A549 (cell line): ENCODE measurements around the gene USP13. TPM values are rescaled to one million over a fixed set of nuclear protein-coding genes. Genes with fewer than 3 reads are reported as not detected.

Source experiments
- ATAC-seq, 2 experiments: fragments of 200-7000 bp in 1 of 2; fragments of >200 bp in 1 of 2; cut with Nextera tagmentation in 1 of 2; cut with Tn5 transposase in 1 of 2; 3 replicates each; pipeline versions ENCODE4 v1.8.0 to v1.9.1; 2018 to 2020; ENCODE audit warnings: mild to moderate bottlenecking in 1 of 2, moderate library complexity in 1 of 2
- CTCF ChIA-PET: fragments of 300-600 bp; sonication (Branson Sonifier 250); formaldehyde crosslinking; extraction: SDS; loops from one replicate; lab custom pipeline; 2021; ENCODE audit warnings: antibody characterized with exemption, inconsistent platforms; lab: Yijun Ruan, JAX
- POLR2A ChIA-PET: fragments of 350-600 bp; formaldehyde crosslinking; extraction: SDS; loops from one replicate; lab custom pipeline; 2021; ENCODE audit warnings: antibody characterized with exemption, inconsistent platforms; lab: Yijun Ruan, JAX
- DNase-seq, 2 experiments: peaks; one replicate each; pipeline versions ENCODE4 v3.0.0 to v3.0.0-alpha.2; 2011 to 2016; ENCODE audit warnings: low read depth in 1 of 2, low spot score in 1 of 2
- FAIRE-seq: peaks from 2 replicates; lab custom pipeline; 2011; peaks lifted over from hg19 to GRCh38; lab: Jason Lieb, UNC
- H3K27ac ChIP-seq, 2 experiments: fragments of >200 bp; sonication (Bioruptor Twin); formaldehyde crosslinking; 3 replicates each; pipeline ENCODE4 v1.5.1; 2016 to 2017
- H3K4me1 ChIP-seq: fragments of >200 bp; sonication (Bioruptor Twin); formaldehyde crosslinking; 3 replicates; pipeline ENCODE4 v1.6.1; 2016
- H3K4me2 ChIP-seq: fragments of >200 bp; sonication (Bioruptor Twin); formaldehyde crosslinking; 3 replicates; pipeline ENCODE4 v1.6.1; 2016
- H3K4me3 ChIP-seq: fragments of >200 bp; sonication (Bioruptor Twin); formaldehyde crosslinking; 3 replicates; pipeline ENCODE4 v1.5.1; 2016
- H3K9me3 ChIP-seq: fragments of >200 bp; sonication (Bioruptor Twin); formaldehyde crosslinking; 3 replicates; pipeline ENCODE4 v1.6.1; 2016
- CEBPB ChIP-seq, 2 experiments: fragments of >200 bp in 1 of 2; sonication (Bioruptor Twin) in 1 of 2; formaldehyde crosslinking in 1 of 2; IDR thresholded peaks; 2 replicates each; pipeline ENCODE4 v1.6.1; 2012 to 2016
- CHD2 ChIP-seq: fragments of 150-350 bp; IDR thresholded peaks from 2 replicates; pipeline ENCODE4 v1.6.1; 2014; ENCODE audit warnings: low read length; ENCODE audit not compliant: partially characterized antibody
- EHF ChIP-seq: fragments of 250-450 bp; sonication (Bioruptor Pico); IDR thresholded peaks from 2 replicates; pipeline ENCODE4 v1.5.0; 2020; ENCODE audit warnings: mild to moderate bottlenecking
- EP300 ChIP-seq, 2 experiments: fragments of >200 bp; sonication (Bioruptor Twin); formaldehyde crosslinking; IDR thresholded peaks; 2 replicates in 1 of 2; 3 replicates in 1 of 2; pipeline ENCODE4 v1.6.1; 2016 to 2017
- FOSB ChIP-seq: fragments of 250-450 bp; sonication (Bioruptor Pico); IDR thresholded peaks from 2 replicates; pipeline ENCODE4 v1.5.0; 2020; ENCODE audit warnings: mild to moderate bottlenecking, moderate library complexity
- FOXS1 ChIP-seq: fragments of 250-450 bp; sonication (Bioruptor Pico); IDR thresholded peaks from 2 replicates; pipeline ENCODE4 v1.5.0; 2020; ENCODE audit warnings: mild to moderate bottlenecking, moderate library complexity
- HEYL ChIP-seq: fragments of 250-450 bp; sonication (Bioruptor Pico); IDR thresholded peaks from 2 replicates; pipeline ENCODE4 v1.8.0; 2021; ENCODE audit warnings: mild to moderate bottlenecking, moderate library complexity
- JUNB ChIP-seq: fragments of >200 bp; sonication (Bioruptor Twin); formaldehyde crosslinking; IDR thresholded peaks from 2 replicates; pipeline ENCODE4 v1.6.1; 2016
- KDM5A ChIP-seq: fragments of 200-600 bp; sonication (generic); IDR thresholded peaks from 2 replicates; pipeline ENCODE4 v1.6.1; 2016; ENCODE audit warnings: antibody characterized with exemption, mild to moderate bottlenecking
- MAFK ChIP-seq: fragments of 450-650 bp; IDR thresholded peaks from 2 replicates; pipeline ENCODE4 v1.6.1; 2014; ENCODE audit not compliant: partially characterized antibody
- NPAS2 ChIP-seq: fragments of 250-450 bp; sonication (Bioruptor Pico); IDR thresholded peaks from 2 replicates; pipeline ENCODE4 v1.8.0; 2022; ENCODE audit warnings: mild to moderate bottlenecking, moderate library complexity, borderline replicate concordance
- NR3C1 ChIP-seq: fragments of >200 bp; sonication (Bioruptor Twin); formaldehyde crosslinking; IDR thresholded peaks from 3 replicates; pipeline ENCODE4 v1.6.1; 2017
- PHF8 ChIP-seq: fragments of 200-600 bp; sonication (generic); IDR thresholded peaks from 2 replicates; pipeline ENCODE4 v1.6.1; 2016; ENCODE audit warnings: low read depth, mild to moderate bottlenecking, antibody characterized with exemption, moderate library complexity, borderline replicate concordance
- POLR2A ChIP-seq: IDR thresholded peaks from 2 replicates; pipeline ENCODE4 v1.6.1; 2012; ENCODE audit warnings: mild to moderate bottlenecking, low read length
- POLR2AphosphoS2 ChIP-seq: conservative IDR thresholded peaks from 2 replicates; pipeline ENCODE4 v1.6.1; 2012; ENCODE audit warnings: low read length, improper control_type of control experiment, inconsistent platforms
- RAD21 ChIP-seq, 2 experiments: fragments of >200 bp in 1 of 2; sonication (Bioruptor Twin) in 1 of 2; formaldehyde crosslinking in 1 of 2; IDR thresholded peaks in 1 of 2; conservative IDR thresholded peaks in 1 of 2; 2 replicates in 1 of 2; 3 replicates in 1 of 2; pipeline ENCODE4 v1.6.1; 2012 to 2018; ENCODE audit warnings: inconsistent platforms in 1 of 2
- RARB ChIP-seq: fragments of 250-450 bp; sonication (Bioruptor Pico); IDR thresholded peaks from 2 replicates; pipeline ENCODE4 v1.8.0; 2021; ENCODE audit warnings: mild to moderate bottlenecking, moderate library complexity
- RCOR1 ChIP-seq: fragments of 150-350 bp; IDR thresholded peaks from 2 replicates; pipeline ENCODE4 v1.6.1; 2014; ENCODE audit warnings: antibody characterized with exemption, low read length, low read depth
- TFCP2L1 ChIP-seq: fragments of 250-450 bp; sonication (Bioruptor Pico); IDR thresholded peaks from 2 replicates; pipeline ENCODE4 v1.5.0; 2021; ENCODE audit warnings: mild to moderate bottlenecking
- ZFP36 ChIP-seq: fragments of 450-650 bp; IDR thresholded peaks from 2 replicates; pipeline ENCODE4 v1.6.1; 2014; ENCODE audit warnings: borderline replicate concordance; ENCODE audit not compliant: partially characterized antibody
- WGBS: methylation state at CpG from one replicate; pipeline ENCODE4 v1.1.6; 2017; ENCODE audit errors: missing lambda C conversion rate; 5-methylcytosine and 5-hydroxymethylcytosine counted together
- polyA plus RNA-seq, 4 experiments: library from polyadenylated mRNA; depleted of rRNA in 3 of 4; stranded (reverse); fragments of >200 nt; fragmentation: RNase III in 1 of 4; extraction: RNeasy Plus Mini Kit Qiagen cat#74134 plus additional on column Dnase treatment in 1 of 4; gene quantifications; 2 replicates in 3 of 4; 3 replicates in 1 of 4; pipeline ENCODE4 v1.2.3, GENCODE V29; 2011 to 2017
- TF ChIP-seq, protein P1 (sequence below): fragments of 450-650 bp; IDR thresholded peaks from 2 replicates; pipeline ENCODE4 v1.6.1; 2014; ENCODE audit warnings: antibody characterized with exemption
- TF ChIP-seq, protein P2 (sequence below): IDR thresholded peaks from 2 replicates; pipeline ENCODE4 v1.6.1; 2012
- TF ChIP-seq, protein P3 (sequence below): fragments of 150-350 bp; IDR thresholded peaks from 2 replicates; pipeline ENCODE4 v1.6.1; 2014; ENCODE audit warnings: low read depth, mild to moderate bottlenecking, low read length
- TF ChIP-seq, protein P4 (sequence below): fragments of >200 bp; sonication (Bioruptor Twin); formaldehyde crosslinking; IDR thresholded peaks from 2 replicates; pipeline ENCODE4 v1.6.1; 2016

USP13 gene
- polyA plus RNA-seq, 2 of the 4 experiments (the other 2 are of a cell fraction) = 7.5 to 10.2 TPM

DNA sequence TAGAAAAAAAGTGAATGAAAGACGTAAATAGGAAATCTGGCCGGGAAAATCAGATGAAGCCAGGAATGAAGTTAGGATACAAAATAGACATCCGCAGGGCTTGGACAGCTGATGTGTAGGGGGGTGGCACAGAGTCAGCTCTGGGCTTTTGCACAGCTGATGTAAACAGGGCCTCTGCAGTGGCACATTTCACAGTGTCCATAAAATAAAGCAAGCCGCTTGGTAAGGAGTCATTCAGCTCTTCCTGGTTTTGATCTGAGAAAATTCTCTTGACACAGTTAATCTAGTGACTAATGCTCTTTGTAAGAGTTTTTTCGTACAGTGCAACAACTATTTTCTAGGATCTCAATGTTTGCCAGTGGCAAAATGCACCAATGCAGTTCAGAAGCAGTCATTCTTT is 153.3 kb downstream of the USP13 start (continued):
- no peak for TF ChIP-seq RARB (CRISPR knock-in tag)

DNA sequence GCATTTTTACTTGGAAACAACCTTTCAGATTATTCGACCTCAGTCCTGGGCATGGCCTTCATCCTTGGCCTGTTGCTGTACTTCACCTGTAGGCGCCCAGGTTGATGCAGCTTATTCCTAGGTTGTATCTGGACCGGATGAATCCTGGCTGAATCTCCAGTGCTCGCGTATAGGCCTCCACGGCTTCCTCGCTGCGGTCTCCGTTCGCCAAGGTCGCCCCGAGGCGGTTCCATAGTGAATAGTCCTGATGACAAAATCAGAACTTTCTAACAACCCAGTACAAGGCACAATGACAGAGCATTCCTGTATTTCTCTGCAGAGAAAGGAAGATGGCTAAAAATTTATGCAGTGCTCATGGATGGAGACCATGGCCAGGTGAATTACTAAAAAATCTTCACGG is 154.7 kb downstream of the USP13 start:
- Histone ChIP-seq H3K9me3 (no peaks in the 10 kb centered on the region), H3K4me1 (no peaks in the 10 kb centered on the region), H3K27ac (no peak overlapping the region), H3K4me3 (no peak overlapping the region), H3K4me2 (no peak overlapping the region)
- ChIA-PET POLR2A (no interaction called here), CTCF (no interaction called here)
- DNase-seq = no peak
- no peak for FAIRE-seq
- ATAC-seq = no peak
- TF ChIP-seq ZFP36 (no peak), FOSB (CRISPR knock-in tag) (no peak), NPAS2 (CRISPR knock-in tag) (no peak), EP300 (IDR thresholded peaks at IDR 0.05) (no peak), POLR2A (no peak), FOXS1 (CRISPR knock-in tag) (no peak), PHF8 (no peak), KDM5A (no peak), JUNB (no peak), RCOR1 (no peak), CEBPB (IDR thresholded peaks at IDR 0.05) (no peak), TFCP2L1 (CRISPR knock-in tag) (no peak), HEYL (CRISPR knock-in tag) (no peak), CHD2 (no peak), POLR2AphosphoS2 (no peak)
- TF ChIP-seq, protein P1, sequence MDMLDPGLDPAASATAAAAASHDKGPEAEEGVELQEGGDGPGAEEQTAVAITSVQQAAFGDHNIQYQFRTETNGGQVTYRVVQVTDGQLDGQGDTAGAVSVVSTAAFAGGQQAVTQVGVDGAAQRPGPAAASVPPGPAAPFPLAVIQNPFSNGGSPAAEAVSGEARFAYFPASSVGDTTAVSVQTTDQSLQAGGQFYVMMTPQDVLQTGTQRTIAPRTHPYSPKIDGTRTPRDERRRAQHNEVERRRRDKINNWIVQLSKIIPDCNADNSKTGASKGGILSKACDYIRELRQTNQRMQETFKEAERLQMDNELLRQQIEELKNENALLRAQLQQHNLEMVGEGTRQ = no peak
- TF ChIP-seq, protein P2, sequence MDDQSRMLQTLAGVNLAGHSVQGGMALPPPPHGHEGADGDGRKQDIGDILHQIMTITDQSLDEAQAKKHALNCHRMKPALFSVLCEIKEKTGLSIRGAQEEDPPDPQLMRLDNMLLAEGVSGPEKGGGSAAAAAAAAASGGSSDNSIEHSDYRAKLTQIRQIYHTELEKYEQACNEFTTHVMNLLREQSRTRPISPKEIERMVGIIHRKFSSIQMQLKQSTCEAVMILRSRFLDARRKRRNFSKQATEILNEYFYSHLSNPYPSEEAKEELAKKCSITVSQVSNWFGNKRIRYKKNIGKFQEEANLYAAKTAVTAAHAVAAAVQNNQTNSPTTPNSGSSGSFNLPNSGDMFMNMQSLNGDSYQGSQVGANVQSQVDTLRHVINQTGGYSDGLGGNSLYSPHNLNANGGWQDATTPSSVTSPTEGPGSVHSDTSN = no peak
- TF ChIP-seq, protein P3, sequence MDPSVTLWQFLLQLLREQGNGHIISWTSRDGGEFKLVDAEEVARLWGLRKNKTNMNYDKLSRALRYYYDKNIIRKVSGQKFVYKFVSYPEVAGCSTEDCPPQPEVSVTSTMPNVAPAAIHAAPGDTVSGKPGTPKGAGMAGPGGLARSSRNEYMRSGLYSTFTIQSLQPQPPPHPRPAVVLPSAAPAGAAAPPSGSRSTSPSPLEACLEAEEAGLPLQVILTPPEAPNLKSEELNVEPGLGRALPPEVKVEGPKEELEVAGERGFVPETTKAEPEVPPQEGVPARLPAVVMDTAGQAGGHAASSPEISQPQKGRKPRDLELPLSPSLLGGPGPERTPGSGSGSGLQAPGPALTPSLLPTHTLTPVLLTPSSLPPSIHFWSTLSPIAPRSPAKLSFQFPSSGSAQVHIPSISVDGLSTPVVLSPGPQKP = no peak
- TF ChIP-seq, protein P4, sequence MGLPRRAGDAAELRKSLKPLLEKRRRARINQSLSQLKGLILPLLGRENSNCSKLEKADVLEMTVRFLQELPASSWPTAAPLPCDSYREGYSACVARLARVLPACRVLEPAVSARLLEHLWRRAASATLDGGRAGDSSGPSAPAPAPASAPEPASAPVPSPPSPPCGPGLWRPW = no peak
- WGBS = 86% methylated on average over 14 of the region's 14 CpGs

DNA sequence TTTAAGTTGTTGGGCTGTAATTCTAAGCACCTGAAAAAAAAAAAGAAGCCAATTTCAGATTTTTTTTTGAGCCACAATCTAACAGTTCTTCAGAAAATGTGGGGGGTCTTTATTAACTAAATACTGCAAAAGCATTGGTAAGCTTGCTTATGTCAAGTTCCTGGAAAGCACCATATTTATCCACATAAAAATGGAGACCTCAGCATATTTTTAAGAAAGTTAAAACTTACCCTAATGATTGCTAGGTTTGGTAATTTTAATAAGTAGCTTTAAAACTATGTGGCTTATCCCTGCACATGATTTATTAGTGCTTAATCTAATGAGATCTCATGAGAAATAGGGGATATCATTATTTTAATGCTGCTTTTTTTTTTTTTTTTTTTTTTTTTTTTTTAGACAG is 156.8 kb downstream of the USP13 start:
- POLR2A ChIA-PET = no interaction called here
- H3K4me1 ChIP-seq = no peaks in the 10 kb centered on the region
- CTCF ChIA-PET = interaction anchor here (2.2 kb wide), 1 partner anchor 16 kb away, joined by 6 read pairs; no protein-coding TSS in a partner anchor

More for the DNA sequence above, 156.8 kb downstream of the USP13 start:
- Histone ChIP-seq H3K27ac (no peak overlapping the region), H3K4me2 (no peak overlapping the region), H3K9me3 (no peaks in the 10 kb centered on the region), H3K4me3 (no peak overlapping the region)
- DNase-seq (no peak), FAIRE-seq (no peak), ATAC-seq (no peak)
- TF ChIP-seq MAFK (peak; percentile 25), EHF (CRISPR knock-in tag) (no peak), RAD21 (conservative IDR thresholded peaks at IDR 0.05 in 1 of 2, IDR thresholded peaks at IDR 0.05 in 1 of 2) (no peak), CEBPB (IDR thresholded peaks at IDR 0.05) (no peak), NR3C1 (no peak), HEYL (CRISPR knock-in tag) (no peak)
- TF ChIP-seq, protein P3 = no peak
